GM18526 (cell line): ENCODE data around the gene ZNF548.

Experiments
- POLR2A ChIP-seq: IDR thresholded peaks from 3 replicates; pipeline ENCODE4 v1.6.1; 2011; ENCODE audit not compliant: insufficient read length; ENCODE audit errors: extremely low read depth

Gene ZNF548

GRCh38 chr19:57389730-57390598, at the start of gene ZNF548:
ZNF548 (plus strand) TSS chr19:57389854; CDS start chr19:57390100, 246 bp downstream.
- TF ChIP-seq POLR2A, result peak; percentile 50

DNA sequence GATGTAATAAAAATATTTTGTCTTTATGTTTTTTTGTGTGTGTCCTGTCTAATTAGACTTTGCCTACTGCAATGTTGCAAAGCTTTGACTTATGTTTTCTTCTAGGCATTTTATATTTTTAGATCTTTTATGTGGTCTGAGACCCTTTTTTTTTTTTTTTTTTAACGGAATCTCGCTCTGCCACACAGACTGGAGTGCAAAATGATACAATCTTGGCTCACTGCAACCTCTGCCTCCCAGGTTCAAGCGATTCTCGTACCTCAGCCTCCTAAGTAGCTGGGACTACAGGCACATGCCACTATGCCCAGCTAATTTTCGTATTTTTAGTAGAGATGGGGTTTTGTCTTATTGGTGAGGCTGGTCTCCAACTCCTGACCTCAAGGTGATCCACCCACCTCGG, 47.1 kb upstream of the ZNF548 start:
- no peak for TF ChIP-seq POLR2A

DNA sequence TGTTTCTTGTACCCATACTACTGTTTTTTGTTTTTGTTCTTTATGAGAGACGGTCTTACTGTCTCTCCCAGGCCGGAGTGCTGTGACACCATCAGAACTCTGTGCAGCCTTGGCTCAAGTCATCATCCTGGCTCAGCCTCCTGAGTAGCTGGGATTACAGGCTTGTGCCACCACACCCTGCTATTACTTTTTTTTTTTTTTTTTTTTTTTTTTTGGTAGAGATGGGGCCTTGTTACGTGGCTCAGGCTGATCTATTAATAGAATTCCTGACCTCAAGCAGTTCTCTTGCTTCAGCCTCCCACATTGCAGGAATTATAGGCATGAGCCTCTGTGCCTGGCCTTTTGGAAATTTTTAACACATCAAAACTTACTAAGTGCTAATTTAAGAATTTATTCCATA, 41.5 kb upstream of the ZNF548 start:
- no peak for TF ChIP-seq POLR2A

DNA sequence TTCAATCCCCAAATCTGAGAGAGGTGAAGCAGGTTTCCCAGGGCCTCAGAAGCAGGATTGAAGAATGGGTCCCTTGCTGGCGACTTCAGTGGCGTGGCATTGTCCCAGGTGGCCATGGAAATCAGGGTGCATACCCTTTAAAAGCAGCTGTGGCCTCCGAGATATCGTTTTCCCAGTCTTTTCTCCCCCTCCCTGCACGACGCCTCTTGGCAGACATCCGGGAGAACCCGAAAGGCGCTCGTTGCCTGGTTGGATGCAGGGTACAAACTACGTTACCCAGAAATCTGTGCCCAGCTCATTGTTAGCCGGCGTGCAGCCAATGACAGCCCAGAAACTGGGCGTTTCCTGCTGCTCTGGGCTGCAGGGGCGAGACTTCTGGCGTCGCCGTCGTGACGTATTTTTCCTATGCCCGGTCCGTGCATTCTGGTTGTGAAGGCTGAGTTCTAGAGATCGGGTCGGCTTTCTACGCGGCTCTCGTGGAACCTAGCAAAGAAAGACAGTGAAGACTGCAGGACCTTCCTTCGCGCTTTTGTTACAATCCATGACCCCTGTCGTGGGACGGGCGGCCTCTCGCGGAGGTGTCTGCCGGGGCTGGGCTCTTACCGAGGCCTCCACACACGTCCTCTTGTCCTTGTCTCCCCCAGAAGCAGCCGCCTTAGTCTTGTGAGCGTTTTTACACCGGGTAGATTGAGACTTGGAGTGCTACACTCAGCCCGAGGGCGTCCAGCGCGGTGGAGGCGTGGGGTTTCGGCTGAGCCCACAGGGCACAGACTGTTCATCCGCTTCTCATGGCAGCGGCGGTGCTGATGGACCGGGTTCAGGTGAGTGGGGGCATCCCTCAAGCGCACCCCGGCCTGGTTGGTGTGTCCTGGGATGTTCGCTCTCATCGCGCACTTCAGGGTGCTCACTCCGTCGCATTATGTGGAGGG, 38.5 kb upstream of the ZNF548 start, which contains the start of gene ZNF304:
Gene ZNF304, plus strand, starts transcription at position 395 of the 929 bp plus-strand sequence. Its CDS starts 394 bp downstream, at position 789.
- TF ChIP-seq POLR2A, result peak; percentile 44

- no peak for TF ChIP-seq POLR2A
These were observed 37.8 kb upstream of the ZNF548 start for GRCh38 chr19:57351867-57352266.

GRCh38 chr19:57355916-57356315, 33.7 kb upstream of the ZNF548 start:
- TF ChIP-seq POLR2A, result no peak

DNA sequence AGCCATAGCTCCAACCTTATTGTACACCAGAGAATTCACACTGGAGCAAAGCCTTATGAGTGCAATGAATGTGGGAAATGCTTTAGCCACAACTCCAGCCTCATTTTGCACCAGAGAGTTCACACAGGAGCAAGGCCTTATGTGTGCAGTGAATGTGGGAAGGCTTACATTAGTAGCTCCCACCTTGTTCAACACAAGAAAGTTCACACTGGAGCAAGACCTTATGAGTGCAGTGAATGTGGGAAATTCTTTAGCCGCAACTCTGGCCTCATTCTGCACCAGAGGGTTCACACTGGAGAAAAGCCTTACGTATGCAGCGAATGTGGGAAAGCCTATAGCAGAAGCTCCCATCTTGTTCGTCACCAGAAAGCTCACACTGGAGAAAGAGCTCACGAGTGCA, 32.2 kb upstream of the ZNF548 start:
- no peak for TF ChIP-seq POLR2A

GRCh38 chr19:57359300-57359699, 30.4 kb upstream of the ZNF548 start:
- no peak for TF ChIP-seq POLR2A

DNA sequence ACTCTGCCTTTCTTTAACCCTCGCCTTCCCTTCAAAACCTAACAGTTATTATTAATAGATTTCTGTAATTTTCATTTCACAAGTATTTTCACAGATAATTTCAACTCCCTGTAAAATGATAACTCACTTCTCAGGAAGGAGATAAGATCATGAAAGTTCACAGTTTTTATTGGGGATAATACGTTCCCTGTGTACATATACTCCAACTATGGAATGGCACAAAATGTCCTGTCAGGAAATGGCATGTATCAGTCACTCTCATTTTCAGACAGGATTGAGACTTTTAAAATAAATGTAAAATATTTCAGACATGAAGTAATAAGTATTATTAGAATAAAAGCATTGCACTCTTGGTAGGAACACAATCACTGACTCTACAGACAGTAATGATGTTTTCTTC, 27.2 kb upstream of the ZNF548 start:
- no peak for TF ChIP-seq POLR2A

- peak; percentile 69 for TF ChIP-seq POLR2A
These were observed 26.5 kb upstream of the ZNF548 start, which contains the start of the genes TRAPPC2B and ZNF547 for GRCh38 chr19:57362997-57363687. TRAPPC2B (plus strand) TSS chr19:57363551; CDS start chr19:57364834, 1,283 bp downstream. ZNF547 (plus strand) TSS chr19:57363551; CDS start chr19:57368556, 5,005 bp downstream.

GRCh38 chr19:57363688-57364181, 25.9 kb upstream of the ZNF548 start:
- TF ChIP-seq POLR2A, result no peak

- TF ChIP-seq POLR2A, result no peak
These were observed 22.9 kb upstream of the ZNF548 start for GRCh38 chr19:57366776-57367175.

GRCh38 chr19:57374179-57374578, 15.5 kb upstream of the ZNF548 start:
- no peak for TF ChIP-seq POLR2A

DNA sequence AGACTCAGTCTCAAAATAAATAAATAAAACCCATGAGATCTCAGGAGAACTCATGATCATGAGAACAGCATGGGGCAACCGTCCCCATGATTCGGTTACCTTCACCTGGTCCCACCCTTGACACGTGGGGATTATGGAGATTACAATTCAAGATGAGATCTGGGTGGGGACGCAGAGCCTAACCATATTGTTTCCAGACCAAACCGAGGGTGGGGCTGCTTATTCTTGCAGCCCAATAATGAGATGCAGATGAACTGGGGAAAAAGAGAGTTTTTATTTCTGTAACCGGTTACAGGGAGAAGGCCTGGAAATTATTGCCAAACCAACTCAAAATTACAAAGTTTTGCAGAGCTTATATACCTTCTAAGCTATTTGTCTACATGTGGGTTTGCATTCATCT, 13.5 kb upstream of the ZNF548 start:
- no peak for TF ChIP-seq POLR2A
